ENCODE measurements around the gene CENPQ. TPM values are rescaled to one million over a fixed set of nuclear protein-coding genes. Genes with fewer than 3 reads are reported as not detected.

The CENPQ gene
- total and polyA plus RNA-seq, 2 of the 13 experiments (the other 11 are each of a cell fraction or from before 2014, with no cell fraction given): 9.1 to 20.1 TPM

GRCh38 chr6:49509342-49509741, 46.2 kb downstream of the CENPQ start (continued):
- TF ChIP-seq ZBTB40 (IDR thresholded peaks at IDR 0.05): no peak
- TF ChIP-seq ZBTB40 (CRISPR knock-in tag; IDR thresholded peaks at IDR 0.05): no peak
- TF ChIP-seq KLF13 (CRISPR knock-in tag; IDR thresholded peaks at IDR 0.05): no peak
- no peak for TF ChIP-seq BORCS8-MEF2B (CRISPR knock-in tag; IDR thresholded peaks at IDR 0.05)
- TF ChIP-seq PREB (CRISPR knock-in tag; IDR thresholded peaks at IDR 0.05): no peak
- no peak for TF ChIP-seq KMT2A (CRISPR knock-in tag; IDR thresholded peaks at IDR 0.05)
- TF ChIP-seq RFX5 (IDR thresholded peaks at IDR 0.05; ENCODE audit: low read depth, low read length): no peak
- TF ChIP-seq IKZF4 (CRISPR knock-in tag; IDR thresholded peaks at IDR 0.05; ENCODE audit: borderline replicate concordance, low read depth, not compliant biosample characterization): no peak
- TF ChIP-seq ZNF678 (CRISPR knock-in tag; IDR thresholded peaks at IDR 0.05): no peak
- no peak for TF ChIP-seq U2AF1 (optimal IDR thresholded peaks at IDR 0.05; ENCODE audit: low read depth, low read length)
- no peak for TF ChIP-seq HES4 (CRISPR knock-in tag; IDR thresholded peaks at IDR 0.05; ENCODE audit: borderline replicate concordance)
- no peak for TF ChIP-seq ZBTB37 (CRISPR knock-in tag; IDR thresholded peaks at IDR 0.05)
- TF ChIP-seq SIX1 (CRISPR knock-in tag; IDR thresholded peaks at IDR 0.05; ENCODE audit: borderline replicate concordance): peak; percentile 43; the same call in 1 of the 2 replicates
- no peak for TF ChIP-seq SATB2 (CRISPR knock-in tag; IDR thresholded peaks at IDR 0.05)
- TF ChIP-seq IRF2 (CRISPR knock-in tag; IDR thresholded peaks at IDR 0.05): no peak; the same call in 1 of the 2 replicates
- no peak for TF ChIP-seq GZF1 (CRISPR knock-in tag; IDR thresholded peaks at IDR 0.05)
- peak; percentile 26; the same call in 1 of the 3 replicates for TF ChIP-seq MXI1 (IDR thresholded peaks at IDR 0.05; ENCODE audit: borderline replicate concordance, low read depth, low read length)
- TF ChIP-seq HOXA5 (CRISPR knock-in tag; IDR thresholded peaks at IDR 0.05): no peak
- TF ChIP-seq ZNF546 (CRISPR knock-in tag; conservative IDR thresholded peaks at IDR 0.05): no peak
